Sigmoid colon (tissue), 4 donors: Measurements from ENCODE around the gene ASS1.

Source experiments
- CTCF ChIP-seq, 4 experiments: fragments of 450-650 bp in 3 of 4; fragments of 200-600 bp in 1 of 4; IDR thresholded peaks; one replicate each; pipeline ENCODE4 v1.5.1; 2016 to 2019; ENCODE audit warnings: antibody characterized with exemption in 4 of 4, mild to moderate bottlenecking in 3 of 4, moderate library complexity in 2 of 4
- POLR2A ChIP-seq, 2 donors: fragments of 450-650 bp; IDR thresholded peaks; one replicate each; pipeline ENCODE4 v1.6.1; 2016; ENCODE audit warnings: antibody characterized with exemption in 2 of 2, mild to moderate bottlenecking in 2 of 2, moderate library complexity in 2 of 2
- POLR2AphosphoS5 ChIP-seq, 4 donors: sonication (generic); formaldehyde crosslinking; IDR thresholded peaks; one replicate each; pipeline ENCODE4 v1.6.1; 2017; ENCODE audit warnings: antibody characterized with exemption in 4 of 4

GRCh38 chr9:130486103-130486502, 41.3 kb downstream of the ASS1 start:
- TF ChIP-seq POLR2AphosphoS5 (IDR thresholded peaks at IDR 0.05): no peak
- TF ChIP-seq CTCF (IDR thresholded peaks at IDR 0.05): no peak
- TF ChIP-seq POLR2A (IDR thresholded peaks at IDR 0.05): no peak
